ENCODE results near the gene MGAT3.

The MGAT3 gene

GRCh38 chr22:39444937-39445465, 11.8 kb upstream of the MGAT3 start:
- DNase-seq (ENCODE audit: low spot score in 2 of 2) (no peak), ATAC-seq (replicated peaks; ENCODE audit: extremely low read depth, poor library complexity, severe bottlenecking) (no peak)
- H3K36me3 Mint-ChIP-seq (ENCODE audit: insufficient read depth), result no peaks in the 10 kb centered on the region
- H3K4me3 Mint-ChIP-seq, result no peak overlapping the region
- H3K27ac Mint-ChIP-seq (ENCODE audit: low read depth), result no peak overlapping the region
- H3K4me1 Mint-ChIP-seq, result peaks cover 7% of the 10 kb centered on the region
- no peaks in the 10 kb centered on the region for H3K9me3 Mint-ChIP-seq
- H3K27me3 Mint-ChIP-seq, result peaks cover 21% of the 10 kb centered on the region

GRCh38 chr22:39445678-39446077, 11.1 kb upstream of the MGAT3 start:
- H3K4me1 Mint-ChIP-seq, result peaks cover 7% of the 10 kb centered on the region
- ATAC-seq (replicated peaks; ENCODE audit: extremely low read depth, poor library complexity, severe bottlenecking) (no peak), DNase-seq (ENCODE audit: low spot score in 2 of 2) (no peak)
- no peaks in the 10 kb centered on the region for H3K9me3 Mint-ChIP-seq
- no peaks in the 10 kb centered on the region for H3K36me3 Mint-ChIP-seq (ENCODE audit: insufficient read depth)
- no peak overlapping the region for H3K4me3 Mint-ChIP-seq
- H3K27ac Mint-ChIP-seq (ENCODE audit: low read depth), result no peak overlapping the region
- H3K27me3 Mint-ChIP-seq, result peaks cover 28% of the 10 kb centered on the region

- no peak for ATAC-seq (replicated peaks; ENCODE audit: extremely low read depth, poor library complexity, severe bottlenecking)
- Mint-ChIP-seq H3K4me1 (peaks cover 7% of the 10 kb centered on the region), H3K9me3 (no peaks in the 10 kb centered on the region), H3K27me3 (peaks cover 28% of the 10 kb centered on the region), H3K36me3 (ENCODE audit: insufficient read depth) (no peaks in the 10 kb centered on the region), H3K4me3 (no peak overlapping the region), H3K27ac (ENCODE audit: low read depth) (no peak overlapping the region)
- no peak for DNase-seq (ENCODE audit: low spot score in 2 of 2)
Observed at GRCh38 chr22:39446239-39446721, 10.5 kb upstream of the MGAT3 start.

GRCh38 chr22:39448205-39449054, 8.4 kb upstream of the MGAT3 start:
- Mint-ChIP-seq H3K36me3 (ENCODE audit: insufficient read depth) (no peaks in the 10 kb centered on the region), H3K27ac (ENCODE audit: low read depth) (no peak overlapping the region), H3K9me3 (no peaks in the 10 kb centered on the region), H3K4me1 (peaks cover 15% of the 10 kb centered on the region), H3K4me3 (no peak overlapping the region), H3K27me3 (peaks cover 25% of the 10 kb centered on the region)
- ATAC-seq (replicated peaks; ENCODE audit: extremely low read depth, poor library complexity, severe bottlenecking) (no peak), DNase-seq (ENCODE audit: low spot score in 2 of 2) (no peak)

- no peak overlapping the region for H3K27ac Mint-ChIP-seq (ENCODE audit: low read depth)
- H3K36me3 Mint-ChIP-seq (ENCODE audit: insufficient read depth), result no peaks in the 10 kb centered on the region
- DNase-seq (ENCODE audit: low spot score in 2 of 2) (no peak), ATAC-seq (replicated peaks; ENCODE audit: extremely low read depth, poor library complexity, severe bottlenecking) (no peak)
- peaks cover 26% of the 10 kb centered on the region for H3K27me3 Mint-ChIP-seq
- no peaks in the 10 kb centered on the region for H3K9me3 Mint-ChIP-seq
- peaks cover 15% of the 10 kb centered on the region for H3K4me1 Mint-ChIP-seq
- no peak overlapping the region for H3K4me3 Mint-ChIP-seq
Observed at GRCh38 chr22:39449708-39450107, 7.1 kb upstream of the MGAT3 start.

GRCh38 chr22:39450258-39450955, 6.4 kb upstream of the MGAT3 start:
- Mint-ChIP-seq H3K4me1 (peaks cover 16% of the 10 kb centered on the region), H3K27ac (ENCODE audit: low read depth) (no peak overlapping the region), H3K4me3 (no peak overlapping the region)

GRCh38 chr22:39452740-39453040, 4.1 kb upstream of the MGAT3 start:
- Mint-ChIP-seq H3K4me3 (no peak overlapping the region), H3K27ac (ENCODE audit: low read depth) (no peak overlapping the region), H3K9me3 (no peaks in the 10 kb centered on the region), H3K27me3 (peaks cover 42% of the 10 kb centered on the region), H3K4me1 (peaks cover 17% of the 10 kb centered on the region), H3K36me3 (ENCODE audit: insufficient read depth) (peaks cover 4% of the 10 kb centered on the region)
- ATAC-seq (replicated peaks; ENCODE audit: extremely low read depth, poor library complexity, severe bottlenecking), result peak; percentile 41
- no peak for DNase-seq (ENCODE audit: low spot score in 2 of 2)

More at GRCh38 chr22:39450258-39450955, 6.4 kb upstream of the MGAT3 start:
- no peak for ATAC-seq (replicated peaks; ENCODE audit: extremely low read depth, poor library complexity, severe bottlenecking)
- Mint-ChIP-seq H3K9me3 (no peaks in the 10 kb centered on the region), H3K36me3 (ENCODE audit: insufficient read depth) (peaks cover 3% of the 10 kb centered on the region), H3K27me3 (peaks cover 32% of the 10 kb centered on the region)
- no peak for DNase-seq (ENCODE audit: low spot score in 2 of 2)

- Mint-ChIP-seq H3K9me3 (no peaks in the 10 kb centered on the region), H3K27ac (ENCODE audit: low read depth) (no peak overlapping the region), H3K4me3 (no peak overlapping the region), H3K36me3 (ENCODE audit: insufficient read depth) (peaks cover 4% of the 10 kb centered on the region), H3K4me1 (peaks cover 25% of the 10 kb centered on the region), H3K27me3 (peaks cover 53% of the 10 kb centered on the region)
- ATAC-seq (replicated peaks; ENCODE audit: extremely low read depth, poor library complexity, severe bottlenecking) (no peak), DNase-seq (ENCODE audit: low spot score in 2 of 2) (no peak)
Observed at GRCh38 chr22:39453765-39454378, 2.9 kb upstream of the MGAT3 start.

- DNase-seq (ENCODE audit: low spot score in 2 of 2) (no peak), ATAC-seq (replicated peaks; ENCODE audit: extremely low read depth, poor library complexity, severe bottlenecking) (no peak)
- peaks cover 25% of the 10 kb centered on the region for H3K4me1 Mint-ChIP-seq
- no peak overlapping the region for H3K27ac Mint-ChIP-seq (ENCODE audit: low read depth)
- H3K27me3 Mint-ChIP-seq, result peaks cover 58% of the 10 kb centered on the region
- peak overlapping the region; percentile 21 for H3K4me3 Mint-ChIP-seq
- H3K9me3 Mint-ChIP-seq, result no peaks in the 10 kb centered on the region
- peaks cover 4% of the 10 kb centered on the region for H3K36me3 Mint-ChIP-seq (ENCODE audit: insufficient read depth)
Observed at GRCh38 chr22:39454385-39454871, 2.4 kb upstream of the MGAT3 start.

- Mint-ChIP-seq H3K36me3 (ENCODE audit: insufficient read depth) (peaks cover 4% of the 10 kb centered on the region), H3K4me3 (no peak overlapping the region), H3K27ac (ENCODE audit: low read depth) (no peak overlapping the region), H3K4me1 (peaks cover 22% of the 10 kb centered on the region), H3K27me3 (peaks cover 70% of the 10 kb centered on the region), H3K9me3 (no peaks in the 10 kb centered on the region)
- no peak for ATAC-seq (replicated peaks; ENCODE audit: extremely low read depth, poor library complexity, severe bottlenecking)
- no peak for DNase-seq (ENCODE audit: low spot score in 2 of 2)
Observed at GRCh38 chr22:39457198-39457555, 365 bp downstream of the MGAT3 start.

- Mint-ChIP-seq H3K9me3 (no peaks in the 10 kb centered on the region), H3K4me1 (peaks cover 17% of the 10 kb centered on the region), H3K27me3 (peaks cover 70% of the 10 kb centered on the region), H3K4me3 (peak overlapping the region; percentile 47), H3K36me3 (ENCODE audit: insufficient read depth) (peaks cover 4% of the 10 kb centered on the region), H3K27ac (ENCODE audit: low read depth) (no peak overlapping the region)
- no peak for ATAC-seq (replicated peaks; ENCODE audit: extremely low read depth, poor library complexity, severe bottlenecking)
- DNase-seq (ENCODE audit: low spot score in 2 of 2), result no peak
Observed at GRCh38 chr22:39457556-39458443, 988 bp downstream of the MGAT3 start.
